Measurements from ENCODE around the gene PPP2R5B.

GRCh38 chr11:64933935-64934681, 9.6 kb downstream of the PPP2R5B start:
- no peak for TF ChIP-seq SP1 (IDR thresholded peaks at IDR 0.05)
- TF ChIP-seq FOXM1 (IDR thresholded peaks at IDR 0.05; ENCODE audit: borderline replicate concordance) = no peak
- no peak for TF ChIP-seq ELF4 (IDR thresholded peaks at IDR 0.05)
- TF ChIP-seq TARDBP (IDR thresholded peaks at IDR 0.05) = no peak
- no peak for TF ChIP-seq HDGF (IDR thresholded peaks at IDR 0.05; ENCODE audit: borderline replicate concordance)

All from HEK293T (cell line).